GM18867 (cell line): ENCODE data around the gene SH2D2A.

Experiments
- ATAC-seq: cut with Tn5 transposase; IDR thresholded peaks from one replicate; pipeline ENCODE4 v1.9.1; 2021; ENCODE audit warnings: mild to moderate bottlenecking, moderate library complexity; ENCODE audit not compliant: unreplicated experiment

Gene SH2D2A

DNA sequence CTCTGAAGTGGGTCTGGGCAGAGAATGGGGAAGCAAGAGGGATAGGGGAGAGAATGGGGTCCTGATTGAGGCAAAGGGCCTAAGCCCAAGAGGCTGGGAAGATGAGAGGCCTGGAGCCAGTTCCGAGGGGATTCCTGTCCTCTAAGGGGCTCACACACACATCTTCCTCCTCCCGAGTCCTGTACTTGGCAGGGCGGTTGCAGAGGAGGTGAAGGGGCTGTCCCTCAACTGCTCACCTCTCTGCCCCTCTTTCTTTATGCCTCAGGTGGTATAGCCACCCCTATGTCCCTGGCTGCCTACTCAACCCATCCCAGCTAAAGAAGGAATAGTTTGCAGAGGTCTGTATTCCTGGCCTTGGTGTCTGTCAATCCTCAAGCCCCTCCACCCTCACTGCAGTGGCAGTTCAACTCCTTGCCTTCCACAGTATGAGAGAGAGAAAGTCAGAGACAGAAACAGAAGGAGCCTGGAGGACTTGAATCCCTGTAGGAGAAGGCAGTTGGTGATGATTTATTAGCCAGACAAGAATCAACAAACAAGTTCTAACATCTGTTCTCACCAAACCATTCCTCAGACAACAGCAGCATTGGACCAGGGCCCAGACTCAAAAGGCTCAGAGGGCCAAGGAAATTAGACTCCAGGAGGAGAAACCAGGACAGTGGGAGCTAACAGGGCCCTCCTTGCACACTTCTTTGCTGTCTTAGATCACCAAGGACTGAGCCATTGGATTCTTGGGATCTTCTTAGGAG, 10.7 kb downstream of the SH2D2A start:
- ATAC-seq = no peak

DNA sequence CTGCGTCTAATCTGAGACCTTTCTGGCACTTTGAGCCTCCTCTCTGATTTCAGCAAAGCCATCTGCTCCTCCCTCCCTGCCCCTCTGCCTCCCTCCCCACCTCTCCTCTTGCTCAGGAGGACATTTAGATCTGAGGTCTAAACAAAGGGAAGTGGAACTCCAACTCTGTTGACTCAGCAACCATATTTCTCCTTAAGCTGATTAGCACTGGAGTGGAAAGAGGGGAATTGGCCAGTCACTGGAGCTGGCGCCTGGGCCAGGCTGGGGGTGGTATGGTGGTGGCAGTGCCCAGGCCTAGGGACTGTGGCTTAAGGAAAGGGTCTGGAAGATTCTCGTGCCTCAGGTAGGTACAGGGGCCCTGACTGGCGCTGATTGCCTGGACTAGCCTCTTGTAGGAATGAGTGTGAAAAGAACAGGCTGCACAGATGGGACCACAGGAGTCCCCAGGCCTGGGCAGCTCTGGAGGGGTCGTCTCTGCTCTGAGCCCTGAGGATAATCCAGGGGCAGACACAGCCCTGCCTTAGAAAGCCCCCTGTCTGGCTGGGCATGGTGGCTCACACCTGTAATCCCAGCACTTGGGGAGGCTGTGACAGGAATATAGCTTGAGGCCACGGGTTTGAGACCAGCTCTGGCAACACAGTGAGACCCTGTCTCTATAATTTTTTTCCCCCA, 11.9 kb downstream of the SH2D2A start:
- ATAC-seq = no peak

DNA sequence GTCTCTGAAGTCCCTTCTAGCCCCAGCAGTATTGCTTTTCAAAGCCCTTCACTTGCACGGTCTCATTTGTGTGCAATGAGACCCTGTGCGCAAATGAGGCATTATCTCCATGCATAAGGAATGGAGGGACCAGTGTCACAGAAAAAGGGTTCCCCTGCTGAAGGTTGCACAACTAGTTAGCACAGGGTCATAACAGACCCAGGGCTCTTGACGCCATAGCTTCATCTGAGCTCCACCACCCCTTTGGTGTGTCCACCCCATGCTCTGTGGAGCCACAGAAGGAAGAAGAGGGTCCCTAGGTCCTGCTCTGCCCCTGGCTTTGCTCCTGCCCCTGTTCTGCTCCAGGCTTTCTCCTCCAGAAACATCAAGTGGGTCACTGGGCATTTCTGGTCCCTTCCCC, 12.6 kb downstream of the SH2D2A start:
- no peak for ATAC-seq

DNA sequence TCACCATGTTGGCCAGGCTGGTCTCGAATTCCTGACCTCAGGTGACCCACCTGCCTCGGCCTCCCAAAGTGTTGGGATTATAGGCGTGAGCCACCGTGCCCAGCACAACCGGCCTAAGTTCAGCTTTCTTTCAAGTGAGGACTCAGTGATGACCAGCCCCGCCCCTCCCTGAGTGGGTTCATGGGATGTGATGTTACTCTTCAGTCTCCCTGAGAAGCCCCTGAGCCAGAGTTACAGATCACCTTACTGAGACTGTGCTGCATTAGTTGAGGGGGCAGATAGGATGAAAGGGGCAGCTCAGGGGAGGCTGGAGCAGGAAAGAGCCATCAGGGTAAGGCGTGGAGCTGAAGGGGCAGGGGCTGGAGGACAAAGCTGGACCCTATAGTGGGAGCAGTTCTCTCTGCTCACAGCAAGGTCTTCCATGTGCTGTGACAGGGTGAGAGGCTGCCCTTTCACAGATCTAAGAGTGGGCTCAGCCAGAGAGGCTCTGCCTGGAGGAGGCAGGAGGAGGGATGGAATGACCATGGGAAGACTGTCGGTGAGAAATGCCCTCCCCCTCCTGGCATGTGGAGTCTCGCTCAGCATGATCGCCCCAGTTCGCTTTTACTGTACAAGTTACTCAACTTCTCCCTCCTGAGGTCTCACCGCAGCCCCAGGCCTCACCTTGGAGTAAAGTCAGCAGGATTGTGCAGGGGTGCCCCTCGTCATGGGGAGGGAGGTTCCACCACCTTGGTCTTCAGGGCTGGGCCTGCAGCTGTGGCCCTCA, 13.4 kb downstream of the SH2D2A start:
- ATAC-seq = no peak

DNA sequence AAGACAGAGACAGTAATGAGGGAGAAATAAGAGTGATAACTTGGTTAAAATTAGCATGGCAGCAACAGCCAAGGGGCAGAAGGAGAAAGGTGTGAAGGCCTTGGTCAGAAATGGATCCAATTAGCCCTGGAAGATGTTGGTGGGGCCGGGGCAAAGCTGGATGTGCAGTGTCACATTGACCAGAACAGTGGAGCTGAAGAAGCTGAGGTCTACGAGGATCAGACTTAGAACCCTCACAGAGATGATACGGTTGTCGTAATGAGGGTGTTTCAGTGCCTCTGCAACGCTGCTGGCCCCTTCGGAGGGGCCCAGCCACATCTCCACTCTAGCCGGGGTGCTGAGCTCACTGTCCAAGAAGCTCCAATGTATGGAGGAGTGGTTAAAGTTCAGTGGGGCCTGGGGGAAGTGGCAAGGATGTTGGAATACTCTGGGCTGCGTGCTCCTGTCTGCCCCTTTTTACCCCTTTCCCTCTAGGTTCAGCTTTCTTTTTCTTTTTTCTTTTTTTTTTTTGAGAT, 14.2 kb downstream of the SH2D2A start:
- no peak for ATAC-seq

DNA sequence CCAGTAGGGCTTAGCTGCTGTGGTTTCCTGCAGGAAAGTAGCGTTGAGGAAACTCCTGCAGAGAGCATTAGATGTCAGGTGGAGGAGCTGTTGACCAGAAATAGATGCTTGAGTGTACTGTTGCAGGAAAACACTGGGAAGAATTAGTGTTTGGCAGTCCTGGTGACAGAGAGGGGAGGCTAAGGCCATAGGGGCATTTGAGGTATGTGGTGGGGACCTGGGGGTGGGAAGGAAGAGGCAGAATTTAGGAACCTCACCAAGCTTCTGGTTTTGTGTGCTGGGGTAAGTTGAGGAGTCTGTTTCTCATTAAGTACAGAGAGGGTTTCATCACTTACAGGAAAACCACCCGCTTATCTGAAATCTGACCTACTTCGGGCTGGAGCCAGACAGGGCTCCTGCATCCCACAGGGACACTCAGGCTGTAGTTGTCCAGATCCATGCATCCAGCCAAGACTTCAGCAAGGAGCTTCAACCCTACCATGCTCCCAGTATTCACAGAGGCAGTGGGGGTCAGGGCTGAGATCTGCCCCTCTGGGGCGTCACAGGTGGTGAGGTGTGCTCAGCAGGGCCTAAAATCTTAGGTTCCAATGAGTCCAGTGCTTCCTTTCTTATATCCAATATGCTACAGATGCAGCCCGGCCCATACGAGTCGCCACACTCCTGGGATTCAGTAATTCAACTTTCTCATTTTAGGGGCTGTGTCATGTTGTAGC, 15.1 kb downstream of the SH2D2A start:
- no peak for ATAC-seq

DNA sequence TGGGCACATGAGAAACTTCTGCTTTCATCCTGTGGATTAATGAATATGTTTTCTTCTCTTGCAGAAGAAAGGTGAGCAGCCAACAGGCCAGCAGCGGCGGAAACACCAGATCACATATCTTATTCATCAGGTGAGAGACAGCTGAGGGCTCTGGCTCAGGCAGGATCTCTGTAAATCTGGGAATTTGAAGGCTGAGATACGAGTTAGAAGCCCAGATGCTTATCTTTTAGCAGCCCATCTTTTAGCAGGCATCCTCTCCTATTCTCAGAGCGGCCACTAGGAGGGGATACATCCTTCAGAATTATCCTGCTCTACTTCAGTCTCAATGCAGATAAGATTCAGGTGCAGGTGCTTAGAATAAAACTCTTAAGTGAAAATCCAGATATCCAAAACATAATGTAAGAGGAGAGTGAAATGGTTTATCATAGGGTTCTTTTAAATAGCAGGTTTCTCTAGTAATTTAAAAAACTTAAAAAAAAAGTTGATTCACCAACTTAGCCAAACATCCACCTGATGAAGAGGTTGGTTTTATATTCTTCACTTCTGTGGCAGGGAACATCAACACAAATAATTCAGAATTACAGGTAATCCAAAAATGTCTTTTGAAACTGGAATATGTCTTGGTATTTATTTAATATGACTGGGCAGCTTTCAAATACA, 19.3 kb downstream of the SH2D2A start:
- ATAC-seq = no peak

DNA sequence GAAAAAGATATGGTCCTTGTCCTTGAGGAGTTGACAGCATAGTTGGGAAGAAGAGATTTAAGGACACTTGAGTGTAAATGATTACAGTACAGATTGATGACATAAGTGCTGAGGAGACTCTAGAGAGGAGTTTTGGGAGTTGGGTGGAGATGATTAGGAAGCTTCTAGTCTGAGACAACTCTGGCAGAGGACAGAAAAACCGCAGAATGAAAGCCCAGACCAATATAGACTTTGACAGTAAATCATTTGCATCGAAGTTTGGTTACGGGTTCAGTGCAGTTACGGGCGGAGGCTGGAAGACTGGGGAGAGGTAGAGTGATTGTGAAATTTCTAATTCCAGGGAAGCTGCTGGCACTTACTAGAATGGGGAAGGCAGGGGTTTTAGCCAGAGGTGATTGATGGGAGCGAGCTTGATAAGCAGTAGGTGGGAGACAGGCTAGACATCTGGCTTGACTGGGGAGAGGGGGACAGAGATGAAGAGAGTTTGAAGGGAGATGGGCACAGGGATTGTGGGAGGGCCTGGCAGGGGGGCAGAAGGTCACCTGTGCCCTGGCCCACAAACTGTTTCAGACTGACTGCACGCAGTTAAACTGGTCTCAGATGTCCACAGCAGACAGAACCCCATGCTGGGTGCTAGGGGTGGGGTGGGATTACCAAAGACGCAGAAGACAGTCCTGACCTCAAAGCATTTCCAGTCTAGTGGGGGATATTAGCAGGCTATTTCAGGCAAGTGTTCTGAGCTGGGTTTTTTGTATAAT, 20.1 kb downstream of the SH2D2A start:
- ATAC-seq = peak; percentile 58

DNA sequence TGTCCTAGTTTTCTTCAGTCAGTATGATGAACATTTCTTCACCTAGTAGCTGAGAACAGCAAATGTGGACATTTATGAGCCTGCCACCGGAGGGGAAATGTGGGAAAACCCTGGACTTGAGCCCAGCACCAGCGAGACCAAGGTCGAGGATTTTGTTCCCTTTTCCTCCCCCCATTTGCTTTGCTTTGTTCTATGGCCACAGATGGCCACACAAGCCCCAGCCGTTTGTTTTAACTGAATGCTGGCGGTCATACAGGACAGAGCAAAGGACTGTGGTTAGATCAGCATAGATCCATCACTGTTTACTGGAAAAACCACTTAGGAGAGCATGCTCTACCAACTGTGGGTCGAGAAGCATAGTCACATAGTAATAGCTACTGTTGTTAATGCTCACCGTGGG, 20.9 kb downstream of the SH2D2A start:
- ATAC-seq = no peak

DNA sequence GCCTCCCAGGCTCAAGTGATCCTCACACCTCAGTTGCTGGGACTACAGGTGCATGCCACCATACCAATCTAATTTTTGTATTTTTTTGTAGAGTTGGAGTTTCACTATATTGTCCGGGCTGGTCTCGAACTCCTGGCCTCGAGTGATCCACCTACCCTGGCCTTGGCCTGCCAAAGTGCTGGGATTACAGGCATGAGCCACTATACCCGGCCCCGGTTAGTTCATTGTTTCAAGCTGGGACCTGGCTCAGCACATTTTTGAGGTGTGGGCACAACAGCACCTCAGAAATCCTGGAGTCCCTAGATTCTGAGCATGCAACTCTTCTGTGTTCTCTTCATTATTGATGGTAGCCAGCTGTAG, 21.3 kb downstream of the SH2D2A start:
- ATAC-seq = no peak

DNA sequence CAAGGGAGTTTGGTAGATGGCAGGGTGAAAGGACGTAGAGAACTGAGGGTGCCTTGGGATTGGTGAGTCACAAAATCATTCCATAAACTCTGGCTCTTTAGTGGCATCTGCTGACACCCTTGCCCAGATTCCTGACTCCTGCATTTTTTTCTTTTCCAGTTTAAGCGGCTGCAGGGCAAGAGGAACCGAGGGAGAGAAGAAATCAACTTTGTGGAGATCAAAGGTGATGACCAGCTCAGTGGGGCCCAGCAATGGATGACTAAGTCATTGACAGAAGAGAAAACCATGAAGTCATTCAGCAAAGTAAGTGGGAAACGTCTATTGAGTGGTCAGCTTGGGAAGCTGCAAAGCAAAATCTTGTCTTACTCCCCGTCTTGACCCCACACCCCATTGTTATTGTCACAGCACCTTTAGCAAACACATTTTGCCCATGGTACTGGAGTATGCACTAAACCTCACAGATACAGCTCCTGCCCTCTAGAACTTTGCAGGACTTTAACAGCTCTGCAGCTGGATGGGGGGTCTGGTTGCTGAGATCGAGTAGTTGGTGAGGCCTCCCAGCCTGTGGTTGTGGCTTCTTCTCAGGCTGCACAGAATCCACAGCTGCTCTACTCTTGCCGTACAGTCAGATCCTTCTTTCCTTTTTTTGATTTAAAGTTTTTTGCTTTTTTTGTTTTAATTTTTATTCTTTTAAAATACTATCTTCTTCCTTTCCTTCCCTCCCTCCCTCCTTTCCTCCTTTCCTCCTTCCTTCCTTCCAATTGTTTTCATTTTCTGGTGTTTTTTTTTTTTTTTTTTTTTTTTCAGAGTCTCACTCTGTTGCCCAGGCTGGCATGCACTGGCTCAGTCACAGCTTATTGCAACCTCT, 21.9 kb downstream of the SH2D2A start:
- ATAC-seq = no peak

DNA sequence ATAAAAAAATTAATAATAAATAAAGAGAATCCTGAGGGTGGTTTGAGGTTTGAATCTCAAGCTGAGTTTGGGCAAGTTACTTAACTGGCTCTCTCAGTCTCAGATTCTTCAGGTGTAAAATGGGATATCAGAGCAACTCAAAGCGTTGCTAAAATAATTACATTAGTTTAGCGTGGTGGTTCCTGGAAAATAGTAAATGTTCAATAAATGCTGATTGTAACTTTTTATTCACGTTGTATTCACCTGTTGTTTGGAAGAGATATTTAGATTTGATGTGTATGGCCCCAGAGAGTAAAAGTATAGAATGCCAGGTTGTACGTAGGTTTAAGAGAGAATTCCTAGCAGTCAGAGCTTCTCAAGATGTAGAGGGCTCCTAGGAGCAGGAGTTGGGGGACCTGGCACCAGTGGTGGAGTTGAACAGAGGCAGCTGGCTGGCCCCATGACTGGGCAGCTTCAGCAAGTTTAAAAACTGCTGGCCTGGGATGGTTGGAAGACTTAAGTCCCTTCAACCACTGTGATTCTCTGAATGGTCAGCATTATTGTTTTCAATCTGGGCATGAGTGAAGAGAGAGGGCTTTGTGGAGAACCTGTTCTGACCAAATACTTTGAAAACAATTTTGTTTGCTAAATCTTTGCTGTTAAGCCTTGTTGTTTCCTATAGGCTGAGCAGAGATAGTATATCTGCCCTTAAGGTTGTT, 26.9 kb downstream of the SH2D2A start:
- ATAC-seq = no peak

DNA sequence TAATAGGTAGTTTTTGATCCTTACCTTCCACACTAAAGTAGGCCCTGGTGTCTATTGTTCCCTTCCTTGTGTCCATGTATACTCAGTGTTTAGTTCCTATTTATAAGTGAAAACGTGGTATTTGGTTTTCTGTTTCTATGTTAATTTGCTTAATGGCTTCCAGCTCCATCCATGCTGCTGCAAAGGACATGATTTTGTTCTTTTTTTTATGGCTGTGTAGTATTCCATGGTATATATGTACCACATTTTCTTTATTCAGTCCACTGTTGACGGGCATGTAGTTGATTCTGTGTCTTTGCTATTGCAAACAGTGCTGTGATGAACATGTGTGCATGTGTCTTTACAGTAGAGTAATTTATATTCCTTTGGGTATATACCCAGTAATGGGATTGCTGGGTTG, 28.5 kb downstream of the SH2D2A start:
- ATAC-seq = no peak

DNA sequence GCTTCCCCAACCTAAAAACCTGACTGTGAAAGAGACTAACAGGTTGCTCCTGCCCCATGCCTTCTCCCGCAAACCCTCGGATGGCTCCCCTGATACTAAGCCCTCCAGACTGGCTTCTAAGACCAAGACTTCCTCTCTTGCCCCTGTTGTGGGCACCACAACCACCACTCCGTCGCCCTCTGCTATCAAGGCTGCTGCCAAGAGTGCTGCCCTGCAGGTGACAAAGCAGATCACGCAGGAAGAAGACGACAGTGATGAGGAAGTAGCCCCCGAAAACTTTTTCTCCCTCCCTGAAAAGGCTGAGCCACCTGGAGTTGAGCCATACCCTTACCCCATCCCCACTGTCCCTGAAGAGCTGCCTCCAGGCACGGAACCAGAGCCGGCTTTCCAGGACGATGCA, 30.0 kb downstream of the SH2D2A start:
- no peak for ATAC-seq

DNA sequence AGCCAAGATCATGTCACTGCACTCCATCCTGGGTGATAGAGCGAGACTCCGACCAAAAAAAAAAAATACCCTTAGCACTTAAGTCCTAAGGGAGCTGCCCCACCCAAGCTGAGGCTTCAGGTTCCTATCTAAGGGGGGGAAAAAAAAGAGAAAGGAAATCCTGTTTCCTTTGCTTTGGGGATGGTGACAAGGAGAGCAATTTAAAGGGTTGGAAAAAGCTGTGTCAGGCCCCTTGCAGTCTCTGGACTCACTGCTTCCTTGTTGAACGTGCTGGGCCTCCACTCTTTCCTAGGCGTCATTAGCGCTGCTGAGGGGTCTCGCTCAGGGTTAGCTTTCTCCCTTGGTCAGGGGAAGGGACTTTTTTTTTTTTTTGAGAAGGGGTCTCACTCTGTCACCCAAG, 31.2 kb downstream of the SH2D2A start:
- ATAC-seq = no peak

DNA sequence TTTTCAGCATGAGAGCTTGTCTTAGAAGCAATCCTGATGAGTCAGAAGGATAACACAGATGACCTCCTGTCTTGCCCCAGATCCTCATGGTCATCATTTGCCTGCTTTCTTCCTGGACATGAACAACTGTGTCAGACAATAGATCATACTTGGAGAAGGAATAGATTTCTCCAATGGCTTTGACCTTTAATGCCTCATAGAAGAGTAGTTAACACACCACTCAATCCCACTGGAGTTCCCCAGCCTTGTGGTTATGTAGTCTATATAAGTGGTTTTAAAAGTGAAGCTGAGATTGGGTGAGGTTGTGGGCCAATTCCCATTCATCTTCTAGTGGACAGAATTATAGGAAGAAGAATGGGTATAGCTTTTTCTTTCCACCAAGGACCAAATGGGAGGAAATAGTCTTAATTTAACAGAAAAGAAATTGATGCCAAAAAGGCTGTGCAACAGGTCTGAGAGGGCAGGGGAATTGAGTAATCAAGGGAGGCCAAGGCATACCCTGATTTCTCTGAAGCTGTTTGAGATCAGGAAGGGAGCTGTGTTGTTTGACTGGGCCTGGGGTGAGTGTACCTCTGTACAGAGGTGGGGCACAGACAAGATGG, 35.0 kb downstream of the SH2D2A start:
- ATAC-seq = no peak

DNA sequence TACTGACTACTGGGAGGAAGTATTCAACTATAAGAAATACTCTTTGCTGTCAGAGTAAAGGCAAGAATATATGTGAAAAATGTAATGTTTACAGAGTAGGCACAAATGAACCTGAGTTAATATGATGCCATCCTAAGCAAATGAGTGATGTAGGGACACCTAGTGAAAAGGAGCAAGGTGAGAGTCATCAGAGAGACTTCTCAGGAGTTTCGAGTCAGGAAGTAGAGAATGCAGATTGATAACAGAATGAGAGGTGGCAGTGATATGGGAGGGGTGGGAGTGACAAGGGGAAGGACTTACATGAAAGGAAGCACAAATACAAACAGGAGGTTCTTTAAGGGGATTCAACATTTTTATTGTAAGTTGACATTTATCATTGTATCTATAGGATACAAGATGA, 39.1 kb downstream of the SH2D2A start:
- ATAC-seq = no peak

DNA sequence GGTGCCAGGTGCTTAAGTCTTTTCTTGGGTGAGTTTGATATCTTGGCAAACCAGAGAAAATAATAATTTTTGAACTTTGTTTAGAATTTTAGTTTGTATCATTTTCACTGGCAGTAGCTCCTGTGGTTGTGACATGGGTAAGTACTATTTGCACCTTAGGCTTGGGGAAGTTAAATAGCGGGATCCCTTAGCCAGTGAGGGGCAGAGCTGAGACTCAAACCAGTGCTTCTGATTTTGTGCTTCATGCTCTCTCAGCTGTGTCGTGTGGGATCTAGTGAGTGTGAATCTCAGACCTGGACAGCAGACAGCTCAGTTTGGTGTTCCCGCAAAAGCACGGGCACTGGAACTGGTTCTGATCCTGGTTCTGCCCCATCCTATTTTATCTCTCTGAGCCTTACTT, 39.7 kb downstream of the SH2D2A start:
- ATAC-seq = no peak
